Suprapubic skin (tissue), 4 donors: Measurements from ENCODE around the gene OR2A2.

ENCODE experiments used
- CTCF ChIP-seq, 2 donors: fragments of 200-600 bp in 1 of 2; fragments of 450-650 bp in 1 of 2; sonication (generic) in 1 of 2; IDR thresholded peaks; one replicate each; pipeline ENCODE4 v1.5.1; 2016 to 2019; ENCODE audit warnings: antibody characterized with exemption in 2 of 2, mild to moderate bottlenecking in 1 of 2, moderate library complexity in 1 of 2
- POLR2A ChIP-seq, 2 donors: fragments of 450-650 bp; IDR thresholded peaks; one replicate each; pipeline ENCODE4 v1.6.1; 2017; ENCODE audit warnings: antibody characterized with exemption in 2 of 2, mild to moderate bottlenecking in 2 of 2, moderate library complexity in 2 of 2
- POLR2AphosphoS5 ChIP-seq, 3 donors: sonication (generic); formaldehyde crosslinking; IDR thresholded peaks; one replicate each; pipeline ENCODE4 v1.6.1; 2017; ENCODE audit warnings: antibody characterized with exemption in 3 of 3

DNA sequence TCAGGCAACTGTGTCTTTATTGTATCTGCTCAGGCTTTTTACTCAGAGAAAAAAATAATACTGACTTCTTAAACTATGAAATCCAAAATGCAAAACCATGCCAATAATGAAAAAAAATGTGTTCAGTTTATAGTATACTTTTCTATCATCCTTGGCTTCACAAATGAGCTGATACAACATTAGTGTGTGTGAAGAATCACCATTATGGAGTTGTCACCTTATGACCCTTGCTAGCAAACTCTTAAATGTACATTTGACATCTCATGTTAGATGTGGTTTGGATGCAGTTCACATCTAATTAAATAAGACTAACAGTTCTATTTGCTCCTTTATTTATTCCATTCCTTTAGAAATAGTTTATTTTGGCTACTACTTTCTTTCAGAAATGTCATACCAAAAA is 4.2 kb upstream of the OR2A2 start:
- TF ChIP-seq POLR2AphosphoS5 (IDR thresholded peaks at IDR 0.05) (no peak), CTCF (IDR thresholded peaks at IDR 0.05) (no peak), POLR2A (IDR thresholded peaks at IDR 0.05) (no peak)
